ENCODE measurements around the gene PDGFA.
"Not testable (repeated sequence)": the region's sequence is repeated elsewhere in the genome, so short reads cannot be mapped to it uniquely, and the experiment has no call there.

Gene PDGFA

DNA sequence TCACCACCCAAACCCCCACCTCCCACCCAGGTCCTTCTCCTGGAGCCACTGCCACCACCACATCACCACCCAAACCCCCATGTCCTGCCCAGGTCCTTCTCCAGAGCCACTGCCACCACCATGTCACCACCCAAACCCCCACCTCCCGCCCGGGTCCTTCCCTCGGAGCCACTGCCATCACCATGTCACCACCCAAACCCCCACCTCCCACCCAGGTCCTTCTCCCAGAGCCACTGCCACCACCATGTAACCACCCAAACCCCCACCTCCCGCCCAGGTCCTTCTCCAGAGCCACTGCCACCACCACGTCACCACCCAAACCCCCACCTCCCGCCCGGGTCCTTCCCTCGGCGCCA is 31.9 kb upstream of the PDGFA start:
- not testable (repeated sequence) for DNase-seq

DNA sequence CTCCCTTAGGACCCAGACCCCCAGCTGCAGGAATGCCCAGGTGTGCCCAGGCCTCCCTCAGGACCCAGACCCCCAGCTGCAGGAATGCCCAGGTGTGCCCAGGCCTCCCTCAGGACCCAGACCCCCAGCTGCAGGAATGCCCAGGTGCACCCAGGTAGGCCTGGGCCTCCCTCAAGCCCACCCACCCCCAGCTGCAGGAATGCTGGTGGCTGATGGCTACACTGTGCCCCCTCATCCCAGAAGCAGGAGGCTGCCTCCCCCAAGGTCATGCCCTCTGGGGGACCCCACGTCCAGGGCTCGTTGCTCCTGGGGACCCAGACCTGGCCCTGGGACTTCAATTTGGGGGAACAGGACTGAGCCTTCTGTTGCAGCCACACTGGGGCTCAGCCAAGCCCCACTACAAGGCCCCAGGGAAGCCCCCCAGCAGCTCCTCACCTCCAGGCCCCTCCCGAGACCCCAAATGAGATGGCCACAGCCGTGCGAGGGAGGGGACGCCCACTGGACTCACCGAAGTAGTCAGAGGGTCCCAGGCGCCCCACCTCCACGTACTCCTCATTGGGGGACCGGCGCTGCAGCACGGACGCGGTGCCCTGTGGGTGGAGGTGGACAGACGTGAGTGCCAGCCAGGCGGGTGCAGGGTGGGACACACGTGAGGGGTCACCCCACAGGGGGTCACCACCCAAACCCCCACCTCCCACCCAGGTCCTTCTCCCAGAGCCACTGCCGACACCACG is 31.4 kb upstream of the PDGFA start:
- no peak for DNase-seq

DNA sequence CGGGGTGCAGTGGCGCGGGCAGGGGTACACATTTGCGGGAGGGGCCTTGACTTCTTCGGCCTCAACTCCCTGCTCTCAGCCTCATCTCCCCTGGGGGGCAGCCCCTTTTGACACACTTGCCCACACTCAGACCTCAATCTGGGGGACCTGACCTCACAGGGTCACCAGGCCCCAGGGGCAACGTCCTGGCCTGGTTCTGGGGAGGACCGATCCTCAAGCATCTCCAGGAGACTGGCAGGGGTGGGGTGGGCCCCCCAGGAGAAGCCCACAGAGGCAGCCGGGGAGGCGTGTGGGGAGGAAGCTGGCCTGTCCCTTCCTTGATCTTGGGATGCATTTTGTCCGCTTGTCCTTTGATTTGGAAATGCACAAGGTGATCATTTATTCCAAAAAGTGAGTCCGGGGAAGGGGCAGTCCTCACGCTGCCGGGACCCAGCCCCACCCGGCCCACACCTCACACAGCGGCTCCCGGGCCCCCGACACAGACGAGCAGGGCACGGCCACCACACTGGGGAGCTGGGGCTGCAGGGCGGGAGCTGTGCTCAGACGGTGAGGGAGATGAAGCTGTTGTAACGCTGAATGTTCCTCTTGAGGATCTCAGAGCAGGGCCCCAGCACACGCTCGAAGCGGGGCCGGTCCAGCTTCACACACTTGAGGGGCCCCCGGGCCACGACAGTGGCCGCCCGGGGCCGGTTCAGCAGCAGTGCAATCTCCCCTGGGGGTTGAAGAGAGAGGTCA is 30.4 kb upstream of the PDGFA start:
- no peak for DNase-seq

DNA sequence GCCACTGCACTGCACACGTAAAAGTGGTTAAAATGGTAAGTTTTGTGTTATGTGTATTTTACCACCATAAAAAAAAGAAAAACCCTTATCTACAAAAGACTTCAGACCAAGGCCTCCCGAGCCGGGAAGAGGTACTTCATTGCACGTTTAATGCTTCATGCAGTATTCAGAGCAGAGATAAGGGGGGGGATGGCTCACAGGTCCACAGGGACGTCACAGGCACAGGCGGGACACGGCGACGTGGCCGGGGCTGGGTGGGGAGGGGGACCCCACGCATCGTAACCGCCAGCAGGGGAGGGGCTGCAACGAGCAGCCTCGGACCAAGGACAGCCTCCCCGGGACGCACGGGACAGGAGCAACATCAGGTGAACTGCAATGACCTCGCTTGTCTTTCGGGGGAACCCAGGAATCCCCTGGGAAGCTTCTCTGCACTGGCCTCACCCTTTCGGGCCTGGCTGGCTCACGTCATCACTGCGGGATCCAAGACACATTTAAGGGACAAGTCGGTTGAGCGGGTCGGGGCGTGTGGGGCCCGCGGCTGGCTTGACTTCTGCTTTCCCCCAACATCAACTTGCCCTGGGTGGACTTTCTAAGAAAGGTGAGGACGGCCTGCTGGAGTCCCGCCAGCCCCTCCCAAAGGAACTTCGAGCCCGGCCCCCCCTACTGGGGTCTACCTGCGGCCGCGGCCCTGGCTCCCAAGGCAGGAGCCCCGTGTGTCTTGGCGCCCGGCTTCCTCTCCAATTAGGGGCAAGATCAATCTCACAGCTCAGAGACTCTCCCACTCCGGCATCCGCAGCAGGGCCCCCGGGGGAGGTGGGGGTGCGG is 29.6 kb upstream of the PDGFA start:
- DNase-seq = no peak

DNA sequence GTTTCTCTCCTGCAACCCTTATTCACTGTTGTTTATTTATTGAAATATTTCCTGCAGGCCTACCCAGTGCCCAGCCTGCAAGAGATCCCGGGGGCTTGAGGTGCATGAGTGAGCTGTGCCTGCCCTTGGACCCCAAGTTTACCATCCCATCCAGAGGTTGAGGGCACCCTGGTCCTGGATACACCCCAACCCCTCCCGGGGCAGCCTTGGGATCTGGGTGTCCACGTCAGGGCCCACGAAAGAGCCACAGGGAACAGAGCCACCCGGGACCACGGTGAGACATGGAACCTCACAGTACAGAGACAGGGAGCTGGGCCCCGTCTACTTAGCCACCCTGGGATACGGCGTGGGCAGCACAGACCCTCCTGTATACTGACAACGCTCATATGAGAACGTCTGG is 28.8 kb upstream of the PDGFA start:
- no peak for DNase-seq

DNA sequence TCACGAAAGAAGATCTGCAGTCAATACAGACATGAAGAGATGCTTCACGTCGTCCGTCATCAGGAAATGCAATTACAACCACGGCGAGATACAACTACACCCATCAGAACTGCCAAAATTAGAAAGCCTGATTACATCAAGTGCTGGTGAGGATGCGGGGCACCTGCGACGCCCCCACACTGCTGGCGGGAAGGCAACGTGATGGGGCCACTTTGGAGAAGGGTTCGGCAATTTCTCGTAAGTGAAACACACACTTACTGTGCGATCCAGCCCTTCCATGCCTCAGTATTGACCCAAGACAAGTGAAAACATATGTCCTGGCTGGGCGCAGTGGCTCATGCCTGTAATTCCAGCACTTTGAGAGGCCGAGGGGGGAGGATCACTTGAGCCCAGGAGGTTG is 25.8 kb upstream of the PDGFA start:
- no peak for DNase-seq

DNA sequence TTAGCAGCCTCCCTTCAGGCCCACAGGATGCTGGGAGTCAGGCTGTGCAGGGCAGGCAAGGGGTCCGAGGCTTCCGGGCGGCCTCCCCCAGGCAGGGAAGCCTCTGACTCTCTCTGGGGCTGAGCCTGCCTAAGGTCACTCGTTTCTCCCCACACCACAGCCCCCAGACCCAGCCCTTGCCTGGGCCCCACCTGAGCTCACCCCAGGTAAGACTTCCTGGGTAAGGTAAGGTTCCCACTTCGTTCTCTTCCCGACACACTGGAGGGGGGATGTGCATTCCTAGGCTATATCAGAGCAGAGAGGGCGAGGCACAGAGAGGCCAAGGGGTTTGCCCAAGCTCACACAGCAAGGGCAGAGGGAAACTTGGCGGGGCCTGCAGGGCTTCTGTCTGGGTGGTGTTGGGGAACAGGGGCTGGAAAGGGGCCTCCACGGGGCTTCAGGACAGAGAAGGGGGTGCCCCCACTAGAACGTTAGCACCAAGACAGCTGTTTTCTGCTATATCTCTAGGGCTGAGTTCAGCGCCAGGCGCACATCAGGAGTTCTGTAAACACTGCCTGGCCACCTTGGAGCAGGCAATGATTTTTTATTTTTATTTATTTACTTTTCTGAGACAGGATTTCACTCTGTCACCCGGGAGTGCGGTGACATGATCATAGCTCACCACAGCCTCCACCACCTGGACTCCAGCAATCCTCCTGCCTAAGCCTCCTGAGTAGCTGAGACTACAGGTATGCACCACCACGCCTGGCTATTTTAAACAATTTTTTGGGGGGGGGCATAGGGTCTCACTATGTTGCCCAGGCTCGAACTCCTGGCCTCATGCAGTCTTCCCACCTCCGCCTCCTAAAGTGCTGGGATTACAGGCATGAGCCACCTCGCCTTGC is 24.9 kb upstream of the PDGFA start:
- no peak for DNase-seq

DNA sequence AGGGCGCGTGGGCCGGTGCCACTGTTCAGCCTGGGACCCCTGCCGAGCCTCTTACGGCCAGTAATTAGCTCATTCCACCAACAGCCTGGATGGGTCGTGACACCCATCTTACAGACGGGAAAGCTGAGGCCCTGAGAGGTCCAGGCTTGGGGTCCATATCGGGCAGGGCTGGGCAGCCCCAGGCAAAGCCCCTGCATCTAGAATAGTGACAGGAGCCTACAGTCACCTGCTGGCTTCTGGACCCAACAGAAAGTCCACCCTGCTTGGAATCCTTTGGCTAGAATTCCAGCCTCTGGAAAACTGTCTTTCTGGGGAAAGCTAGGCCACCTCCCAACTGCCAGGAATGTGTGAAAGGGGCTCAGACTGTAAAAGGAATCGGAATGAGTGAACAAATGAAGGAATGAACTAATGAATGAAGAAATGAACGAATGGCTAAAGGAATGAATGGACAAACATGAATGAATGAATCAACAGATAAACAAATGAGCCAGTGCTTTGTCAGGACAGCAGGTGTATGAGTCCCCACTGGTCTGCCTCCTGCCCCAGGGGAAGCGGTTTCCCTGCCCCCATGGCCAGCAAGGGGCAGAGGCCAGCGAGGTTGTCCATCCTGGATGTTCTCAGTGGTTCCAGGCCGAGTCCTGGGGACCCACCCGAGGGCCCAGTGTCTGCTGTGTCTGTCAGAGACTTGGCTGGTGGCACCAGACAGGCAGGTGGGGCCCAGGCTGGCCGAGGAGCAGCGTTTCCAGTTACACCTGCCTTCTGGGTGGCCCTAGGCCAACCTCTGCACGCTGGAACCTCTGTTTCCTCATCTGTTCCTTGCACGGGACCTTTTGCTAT is 24.1 kb upstream of the PDGFA start:
- DNase-seq = no peak

DNA sequence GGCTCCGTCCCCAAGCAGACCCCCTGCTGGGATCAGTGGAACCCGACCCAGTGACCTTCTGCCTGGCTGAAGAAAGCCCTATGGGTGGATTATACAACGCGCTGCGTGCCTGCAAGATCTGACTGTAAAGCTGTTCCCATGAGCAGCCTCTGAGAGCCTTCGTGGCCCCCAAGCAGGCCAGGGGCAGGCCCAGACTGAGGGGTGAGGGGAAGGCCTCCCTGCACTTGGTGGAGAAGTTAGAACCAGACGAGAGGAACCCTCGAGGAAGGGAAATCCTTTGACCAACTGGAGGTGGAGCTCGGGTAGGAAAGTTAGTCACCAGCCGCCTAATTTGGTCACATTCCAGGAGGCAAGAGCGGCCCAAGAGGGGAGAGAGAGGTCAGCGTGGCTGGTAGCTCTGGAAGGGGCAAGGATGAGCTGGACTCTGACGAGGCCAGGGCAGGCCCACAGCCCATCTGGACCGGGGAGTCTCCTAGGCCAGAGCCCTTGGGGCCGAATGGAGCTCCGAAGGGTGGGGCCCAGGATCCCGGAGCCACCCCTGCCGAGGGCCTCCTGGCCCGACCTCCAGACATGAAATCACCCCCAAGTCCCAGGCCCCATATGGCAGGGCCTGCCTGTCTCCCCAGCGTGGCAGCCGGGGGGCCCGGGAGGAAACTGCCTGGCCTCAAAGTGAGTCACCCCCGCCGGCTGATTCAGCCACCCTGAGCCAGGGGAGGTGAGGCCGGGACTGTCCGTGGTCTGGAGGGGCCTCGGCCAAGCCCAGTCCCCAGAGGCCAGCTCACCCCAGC is 23.3 kb upstream of the PDGFA start:
- DNase-seq = no peak

DNA sequence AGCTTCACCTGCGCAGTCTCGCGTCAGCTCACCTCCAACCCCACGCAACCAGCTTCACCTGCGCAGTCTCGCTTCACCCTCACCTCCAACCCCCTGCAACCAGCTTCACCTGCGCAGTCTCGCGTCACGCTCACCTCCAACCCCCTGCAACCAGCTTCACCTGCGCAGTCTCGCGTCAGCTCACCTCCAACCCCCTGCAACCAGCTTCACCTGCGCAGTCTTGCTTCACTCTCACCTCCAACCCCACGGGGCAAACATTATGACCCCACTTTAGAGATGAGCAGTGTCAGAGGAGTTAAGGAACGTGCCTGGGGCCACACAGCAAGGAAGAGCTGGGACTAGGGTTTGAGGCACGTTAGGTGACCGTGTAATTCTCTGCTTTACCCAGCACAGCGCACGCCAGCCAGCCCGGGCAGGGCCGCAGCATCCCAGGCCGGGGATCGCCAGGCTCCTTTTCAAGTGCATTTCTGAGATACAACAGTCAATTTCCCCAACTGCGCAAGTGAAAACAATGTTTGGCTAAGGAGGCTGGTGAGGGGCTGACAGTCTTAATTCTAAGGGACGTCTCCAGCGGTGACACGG is 22.6 kb upstream of the PDGFA start:
- no peak for DNase-seq

DNA sequence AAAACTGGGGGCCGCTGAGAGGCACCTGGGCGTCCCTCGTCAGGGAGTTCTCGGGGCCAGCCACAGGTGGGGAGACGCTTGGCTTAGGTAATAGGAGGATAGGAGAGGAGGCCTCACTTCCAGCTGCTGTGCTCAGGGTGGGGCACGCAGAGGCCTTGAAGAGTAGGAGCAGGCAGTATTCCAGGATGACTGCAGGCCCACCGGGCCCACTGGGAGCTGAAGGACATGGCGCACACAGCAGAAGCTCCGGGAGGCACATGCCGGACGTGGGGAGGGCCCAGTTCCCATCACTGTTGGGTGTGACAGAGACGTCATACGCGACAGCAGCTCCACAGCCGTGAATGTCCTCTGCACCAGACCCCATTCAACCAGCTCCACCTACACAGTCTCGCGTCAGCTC is 22.0 kb upstream of the PDGFA start:
- DNase-seq = no peak

DNA sequence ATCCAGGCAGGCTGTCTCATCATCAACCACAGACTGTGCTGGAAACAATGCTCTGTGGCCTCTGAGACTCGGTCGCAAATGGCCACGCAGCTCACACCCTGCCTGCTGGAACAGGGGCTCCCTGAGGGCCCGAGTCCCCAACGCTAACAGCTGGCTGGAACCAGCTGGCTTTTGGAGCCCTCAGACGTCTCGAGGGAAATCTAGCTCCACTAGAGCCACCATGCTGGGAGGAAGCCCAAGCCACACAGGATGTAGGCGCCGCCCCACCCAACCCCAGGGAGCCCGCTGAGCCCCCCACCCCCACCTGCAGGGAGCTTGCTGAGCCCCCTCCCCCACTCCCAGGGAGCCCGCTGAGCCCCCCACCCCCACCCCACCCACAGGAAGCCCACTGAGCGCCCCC is 21.4 kb upstream of the PDGFA start:
- DNase-seq = no peak

DNA sequence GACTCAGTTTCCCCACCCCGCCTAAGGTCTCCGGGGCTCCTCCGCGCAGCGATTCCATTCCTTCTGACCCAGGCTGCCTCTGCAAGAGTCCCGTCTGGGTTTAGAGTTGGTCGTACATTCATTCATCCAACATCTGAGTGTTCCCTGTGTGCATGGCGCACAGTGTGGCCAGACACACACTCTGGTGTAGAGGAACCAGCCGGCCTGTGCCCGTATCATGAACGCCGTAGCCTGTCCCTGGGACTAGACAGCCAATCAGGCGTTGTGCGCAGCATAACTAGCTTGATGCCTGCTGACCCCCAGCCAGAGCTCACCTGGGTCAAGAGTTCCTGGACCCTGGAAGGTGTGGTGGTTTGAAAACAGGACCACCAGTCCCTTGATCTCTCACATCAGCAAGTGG is 20.9 kb upstream of the PDGFA start:
- no peak for DNase-seq

DNA sequence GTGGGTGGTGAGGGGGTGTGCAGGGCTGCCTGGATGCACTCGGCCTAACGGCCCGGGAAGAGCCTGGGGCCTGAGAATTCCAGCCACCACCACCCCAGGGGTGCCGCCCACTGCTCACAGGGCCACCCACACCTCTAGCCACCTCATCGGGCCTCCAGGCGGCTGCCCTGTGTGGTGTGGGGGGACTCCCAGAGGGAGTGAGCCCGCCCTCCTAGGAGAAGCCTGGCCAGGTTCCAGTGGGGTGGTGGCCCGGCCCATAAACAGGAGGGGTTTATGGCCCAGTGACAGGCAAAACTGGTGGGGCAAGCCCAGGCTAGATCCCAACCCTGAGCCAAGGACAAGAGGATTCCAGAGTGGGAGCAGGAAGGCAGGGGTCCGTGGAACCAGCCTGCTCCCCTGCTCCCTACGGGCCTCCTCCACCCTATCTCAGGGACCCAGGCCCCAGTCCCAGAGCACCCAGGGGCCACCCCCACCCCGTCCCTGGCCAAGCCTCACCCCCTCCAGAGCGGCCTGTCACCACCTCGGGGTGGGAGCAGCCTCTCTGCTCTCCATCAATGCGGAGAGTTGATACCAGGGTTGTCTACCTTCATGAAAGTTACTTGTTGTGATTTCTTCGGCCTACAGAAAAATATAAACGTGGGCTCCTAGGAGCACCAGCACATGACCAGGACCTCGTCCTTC is 20.2 kb upstream of the PDGFA start:
- no peak for DNase-seq

DNA sequence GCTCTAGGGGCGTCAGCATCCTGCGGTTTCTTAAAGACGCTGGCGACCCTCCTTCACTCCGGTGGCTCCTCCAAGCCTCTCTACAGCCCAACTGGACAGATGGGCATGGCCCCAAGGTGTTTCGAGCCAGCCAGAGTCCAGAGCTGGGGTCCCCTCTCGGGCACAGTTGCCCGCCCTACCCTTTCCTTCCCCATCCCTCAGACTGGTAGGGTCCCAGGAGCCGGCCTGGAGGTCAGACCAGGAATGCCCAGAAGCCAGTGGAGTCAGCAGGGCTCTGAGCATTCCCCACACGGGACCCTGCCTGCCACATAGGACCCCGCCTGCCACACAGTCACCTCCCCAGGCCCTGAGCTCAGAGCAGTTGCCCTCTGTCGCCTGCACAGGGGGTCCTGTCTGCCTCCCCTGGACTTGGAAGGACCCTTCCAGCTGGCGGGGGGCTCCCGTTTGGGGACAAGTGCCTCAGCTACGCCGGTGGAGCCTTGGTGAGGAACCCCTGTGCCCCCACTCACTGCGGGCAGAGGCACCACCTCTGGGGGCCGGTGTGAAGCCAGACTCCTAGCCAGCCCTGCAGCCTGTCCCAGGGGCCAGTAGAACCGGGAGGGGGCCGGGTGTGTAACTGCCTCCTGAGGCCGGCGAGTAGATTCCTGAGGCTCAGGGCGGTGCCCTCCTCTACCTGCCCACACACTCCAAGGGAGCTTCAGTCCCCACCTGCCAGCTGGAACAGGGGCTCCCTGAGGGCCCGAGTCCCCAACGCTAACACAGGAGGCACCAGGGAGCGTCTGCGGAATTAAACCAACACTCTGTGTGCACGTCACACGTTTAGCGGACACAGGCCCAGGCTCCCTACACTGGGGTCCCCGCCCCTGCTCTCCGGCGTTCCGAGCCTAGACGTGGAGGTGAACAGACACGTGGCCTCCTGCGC is 19.4 kb upstream of the PDGFA start:
- no peak for DNase-seq

DNA sequence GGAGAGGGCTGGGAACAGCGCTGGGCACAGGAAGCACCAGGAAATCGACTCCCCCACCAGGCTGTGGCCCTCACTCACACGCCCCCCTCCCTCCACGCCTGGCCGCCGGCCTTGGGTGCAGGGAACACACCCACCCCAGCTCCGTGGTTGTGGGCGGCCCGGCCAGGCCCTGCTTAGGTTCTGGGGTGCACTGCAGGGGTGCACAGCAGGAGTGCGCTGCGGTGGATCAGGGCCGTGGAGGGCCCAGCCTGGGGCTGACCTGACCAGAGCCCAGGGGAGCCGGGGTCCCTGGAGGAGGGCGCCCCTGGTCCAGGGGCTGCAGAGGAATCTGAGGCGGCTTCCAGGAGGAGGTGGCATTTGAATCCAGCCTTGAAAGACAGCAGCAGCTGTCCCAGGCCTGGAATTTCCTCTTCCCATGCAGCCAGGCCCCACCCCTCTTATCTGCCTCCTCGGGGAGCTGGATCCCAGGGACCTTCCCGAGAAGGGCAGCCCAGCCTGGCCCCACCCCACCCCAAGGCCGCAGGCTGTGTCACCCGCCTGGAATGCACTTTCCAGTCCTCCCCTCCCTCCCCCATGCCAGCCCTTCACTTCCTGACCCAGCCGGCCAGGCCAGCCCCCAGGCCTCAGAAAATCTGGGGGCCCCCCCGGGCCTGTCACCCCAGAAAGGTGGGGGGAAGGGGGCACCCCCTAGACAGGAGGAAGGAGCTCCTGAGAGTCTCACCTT is 18.4 kb upstream of the PDGFA start:
- DNase-seq = no peak

DNA sequence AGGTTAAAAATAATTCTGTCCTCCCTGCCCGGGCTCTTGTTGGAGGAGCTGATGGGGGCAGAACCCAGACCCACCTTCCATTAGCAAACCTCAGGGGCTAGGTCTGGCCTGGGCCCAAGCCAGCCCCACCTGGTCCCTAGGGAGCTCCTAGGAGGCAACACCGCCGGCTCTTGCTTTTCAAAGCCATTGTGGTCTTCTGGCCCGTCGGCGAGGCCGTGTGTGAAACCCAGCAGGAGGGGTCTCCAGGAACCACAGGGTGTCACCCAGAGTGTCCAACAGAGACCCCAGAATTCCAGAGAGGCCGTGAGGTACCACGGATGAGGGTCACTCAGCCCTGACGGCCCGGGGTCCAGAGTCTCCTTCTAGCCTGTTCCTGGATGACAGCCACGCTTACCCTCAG is 16.6 kb upstream of the PDGFA start:
- no peak for DNase-seq

DNA sequence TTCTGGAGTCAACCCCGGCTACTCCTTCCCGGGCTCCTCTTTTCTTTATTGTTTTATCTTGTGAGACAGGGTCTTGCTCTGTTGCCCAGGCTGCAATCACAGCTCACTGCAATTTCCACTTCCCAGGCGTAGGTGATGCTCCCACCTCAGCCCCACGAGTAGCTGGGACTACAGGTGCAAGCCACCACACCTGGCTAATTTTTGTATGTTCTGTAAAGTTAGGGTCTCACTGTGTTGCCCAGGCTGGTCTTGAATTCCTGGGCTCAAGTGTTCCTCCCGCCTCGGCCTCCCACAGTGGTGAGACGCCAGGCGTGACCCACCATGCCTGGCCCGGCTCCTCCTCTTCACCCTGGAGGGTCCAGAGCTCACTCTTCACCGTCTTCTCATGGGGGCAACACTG is 15.3 kb upstream of the PDGFA start:
- DNase-seq = no peak

Measured in KG1 (cell line).